GM21528 (cell line): ENCODE results near the gene SLC35G2.
"Not testable (repeated sequence)": the region's sequence is repeated elsewhere in the genome, so short reads cannot be mapped to it uniquely, and the experiment has no call there.

Experiments used
- ATAC-seq: cut with Tn5 transposase; IDR thresholded peaks from one replicate; pipeline ENCODE4 v1.9.1; 2021; ENCODE audit warnings: mild to moderate bottlenecking, moderate library complexity; ENCODE audit not compliant: unreplicated experiment, low FRiP score

SLC35G2 gene

GRCh38 chr3:136831461-136831860 lies 12.5 kb downstream of the SLC35G2 start:
- no peak for ATAC-seq

- ATAC-seq = no peak
Measured at GRCh38 chr3:136835089-136835812, 16.3 kb downstream of the SLC35G2 start.

GRCh38 chr3:136835813-136836510 lies 17.0 kb downstream of the SLC35G2 start:
- ATAC-seq = no peak

- no peak for ATAC-seq
Measured at GRCh38 chr3:136836511-136837156, 17.7 kb downstream of the SLC35G2 start.

- ATAC-seq = no peak
Measured at GRCh38 chr3:136838641-136839555, 20.0 kb downstream of the SLC35G2 start.

GRCh38 chr3:136839556-136839931 lies 20.6 kb downstream of the SLC35G2 start:
- no peak for ATAC-seq

- no peak for ATAC-seq
Measured at GRCh38 chr3:136840252-136840651, 21.3 kb downstream of the SLC35G2 start.

- ATAC-seq = no peak
Measured at GRCh38 chr3:136842294-136842693, 23.4 kb downstream of the SLC35G2 start.

- no peak for ATAC-seq
Measured at GRCh38 chr3:136844724-136845123, 25.8 kb downstream of the SLC35G2 start.

GRCh38 chr3:136852180-136852579 lies 33.3 kb downstream of the SLC35G2 start:
- no peak for ATAC-seq

GRCh38 chr3:136856665-136857064 lies 37.7 kb downstream of the SLC35G2 start:
- no peak for ATAC-seq

GRCh38 chr3:136858381-136858780 lies 39.5 kb downstream of the SLC35G2 start:
- no peak for ATAC-seq

- ATAC-seq = no peak
Measured at GRCh38 chr3:136860541-136860940, 41.6 kb downstream of the SLC35G2 start.

GRCh38 chr3:136861890-136862616 lies 43.1 kb downstream of the SLC35G2 start, which contains the start of gene NCK1:
Gene NCK1, plus strand, starts transcription at chr3:136862208. Its CDS starts 65,794 bp downstream, at chr3:136928002.
- peak; percentile 99 for ATAC-seq

GRCh38 chr3:136862617-136863322 lies 43.8 kb downstream of the SLC35G2 start:
- peak; percentile 25 for ATAC-seq

- no peak for ATAC-seq
Measured at GRCh38 chr3:136869282-136869681, 50.4 kb downstream of the SLC35G2 start.

GRCh38 chr3:136872258-136872657 lies 53.3 kb downstream of the SLC35G2 start:
- not testable (repeated sequence) for ATAC-seq

- not testable (repeated sequence) for ATAC-seq
Measured at GRCh38 chr3:136879510-136879909, 60.6 kb downstream of the SLC35G2 start.

GRCh38 chr3:136882571-136882970 lies 63.6 kb downstream of the SLC35G2 start:
- ATAC-seq = no peak
